ENCODE results near the gene DLGAP4.

DLGAP4 gene

DNA sequence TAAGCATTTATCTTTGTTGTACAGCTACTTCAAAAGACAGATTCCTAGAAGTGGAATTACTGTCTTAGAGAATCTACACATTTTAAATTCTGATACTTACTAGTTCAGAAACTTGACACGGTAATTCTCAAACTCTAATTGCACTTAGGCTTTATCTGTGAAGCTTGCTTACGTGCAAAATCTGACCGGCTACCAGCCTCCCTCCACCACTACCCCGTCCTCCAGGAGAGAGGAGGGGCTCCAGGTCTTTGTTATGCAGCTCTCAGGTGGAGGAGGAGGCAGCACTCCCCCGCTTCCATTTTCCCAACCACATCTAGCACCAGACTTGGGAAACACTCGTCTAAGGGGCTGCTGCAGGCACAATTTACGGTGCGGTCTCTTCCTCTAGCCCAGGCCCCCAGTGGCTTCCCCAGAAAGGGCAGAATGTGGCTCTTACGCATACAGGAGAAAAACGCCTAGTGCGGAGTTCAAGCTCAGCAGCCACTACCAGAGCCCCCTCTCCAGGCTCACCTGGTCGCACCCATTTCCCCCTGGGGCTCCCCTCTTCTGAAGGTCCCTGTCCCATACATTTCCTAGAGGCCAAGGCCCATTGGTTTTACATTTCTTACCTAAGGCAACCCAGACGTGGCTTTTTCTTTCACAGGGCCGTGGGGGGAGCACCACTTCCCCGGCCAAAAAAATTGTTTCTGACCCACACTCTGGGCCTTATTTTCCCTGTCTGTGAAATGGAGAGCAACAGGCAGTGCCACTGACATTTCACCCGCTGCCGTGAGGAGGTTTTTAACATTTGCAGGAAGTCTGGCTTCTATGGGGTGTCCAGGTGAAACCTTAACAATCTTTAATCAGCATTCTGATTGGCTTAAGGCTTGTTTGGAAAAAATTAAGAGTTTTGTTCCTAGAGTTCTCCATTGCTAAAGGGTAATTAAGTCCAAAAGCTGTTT lies 265.7 kb downstream of the DLGAP4 start:
- no peak for DNase-seq (ENCODE audit: low spot score)

DNA sequence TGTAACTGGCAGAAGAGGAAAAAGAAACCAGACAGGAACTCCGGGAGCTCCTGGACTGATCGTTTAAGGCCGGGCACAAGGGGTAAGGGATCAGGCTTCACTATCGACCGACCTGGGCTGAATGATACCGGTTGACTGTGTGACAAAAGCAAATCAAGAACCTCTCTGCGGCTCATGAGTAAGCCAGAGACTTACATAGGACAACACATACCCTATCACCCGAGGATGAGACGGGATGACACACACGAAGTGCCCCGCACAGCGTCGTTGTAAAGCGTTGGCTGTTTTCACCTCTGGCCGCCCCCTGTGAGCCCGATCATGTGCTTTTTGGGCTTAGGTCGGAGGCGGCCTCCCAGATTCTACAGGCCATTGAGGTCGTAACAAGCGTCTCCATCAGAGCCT lies 266.6 kb downstream of the DLGAP4 start:
- DNase-seq (ENCODE audit: low spot score): peak; percentile 22

DNA sequence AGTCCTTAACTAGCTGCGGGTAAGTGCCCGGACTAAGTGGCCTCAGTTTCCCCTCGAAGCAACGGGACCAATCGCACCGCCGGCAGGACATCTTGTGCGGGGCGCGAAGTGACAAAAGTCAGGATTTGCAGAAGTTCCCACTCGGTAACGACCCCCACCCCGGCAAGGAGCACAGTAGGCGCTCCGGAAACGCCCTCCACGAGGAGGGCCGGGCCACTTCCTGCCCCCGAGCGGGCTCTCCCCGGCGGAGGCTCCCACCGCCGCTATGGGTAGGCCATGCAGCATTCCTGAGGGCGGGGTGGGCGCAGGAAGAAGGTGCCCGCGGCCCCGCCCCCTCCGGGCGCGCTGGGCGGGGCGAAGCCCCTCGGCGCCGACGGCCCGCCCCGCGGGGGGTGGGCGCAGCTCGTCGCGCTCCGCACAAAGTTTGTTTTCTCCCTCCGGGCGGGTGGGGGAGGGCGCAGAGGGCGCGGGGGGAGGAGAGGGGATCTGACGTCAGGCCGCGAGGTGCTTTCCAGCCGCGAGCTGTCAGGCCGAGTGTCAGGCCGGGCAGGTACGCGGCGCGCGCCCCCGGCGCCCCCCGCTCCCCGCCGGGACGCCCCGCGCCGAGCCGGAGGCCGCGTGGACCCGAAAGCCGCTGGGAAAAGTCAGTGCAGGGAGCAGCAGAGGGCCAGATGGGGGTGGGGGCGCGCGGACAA lies 267.1 kb downstream of the DLGAP4 start, which contains the start of gene TGIF2:
TGIF2 (plus strand) TSS at position 495 of the 695 bp plus-strand sequence. CDS start 5,178 bp downstream, outside the sequence.
- DNase-seq (ENCODE audit: low spot score): peak; percentile 87

DNA sequence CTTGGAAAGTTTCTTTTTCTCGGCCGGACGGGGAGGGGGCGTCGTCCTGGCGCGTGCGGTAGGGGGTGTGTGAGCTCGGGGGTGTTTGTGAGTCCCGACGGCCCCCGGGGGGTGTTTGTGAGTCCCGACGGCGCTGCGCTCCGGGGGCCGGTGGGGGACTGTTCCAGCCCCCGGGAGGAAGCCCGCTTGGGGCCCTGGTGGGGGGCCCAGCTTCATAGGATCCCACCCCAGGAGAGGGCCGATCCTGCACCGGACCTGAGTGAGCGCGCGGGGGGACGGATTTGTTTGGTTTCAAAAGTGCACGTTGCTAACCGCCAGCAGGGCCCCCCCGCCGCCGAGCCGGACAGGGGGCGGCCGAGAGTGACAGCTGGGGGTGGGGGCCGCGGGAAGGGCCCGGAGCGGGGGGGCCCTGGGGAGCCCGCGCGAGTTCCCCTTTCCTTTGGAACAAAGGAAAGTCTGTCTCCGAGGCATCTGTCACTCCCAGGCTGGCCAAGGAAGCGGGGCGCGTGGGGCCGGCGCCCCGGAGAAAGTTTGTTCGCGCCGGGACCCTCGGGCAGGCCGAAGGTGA lies 267.7 kb downstream of the DLGAP4 start:
- peak; percentile 54 for DNase-seq (ENCODE audit: low spot score)

DNA sequence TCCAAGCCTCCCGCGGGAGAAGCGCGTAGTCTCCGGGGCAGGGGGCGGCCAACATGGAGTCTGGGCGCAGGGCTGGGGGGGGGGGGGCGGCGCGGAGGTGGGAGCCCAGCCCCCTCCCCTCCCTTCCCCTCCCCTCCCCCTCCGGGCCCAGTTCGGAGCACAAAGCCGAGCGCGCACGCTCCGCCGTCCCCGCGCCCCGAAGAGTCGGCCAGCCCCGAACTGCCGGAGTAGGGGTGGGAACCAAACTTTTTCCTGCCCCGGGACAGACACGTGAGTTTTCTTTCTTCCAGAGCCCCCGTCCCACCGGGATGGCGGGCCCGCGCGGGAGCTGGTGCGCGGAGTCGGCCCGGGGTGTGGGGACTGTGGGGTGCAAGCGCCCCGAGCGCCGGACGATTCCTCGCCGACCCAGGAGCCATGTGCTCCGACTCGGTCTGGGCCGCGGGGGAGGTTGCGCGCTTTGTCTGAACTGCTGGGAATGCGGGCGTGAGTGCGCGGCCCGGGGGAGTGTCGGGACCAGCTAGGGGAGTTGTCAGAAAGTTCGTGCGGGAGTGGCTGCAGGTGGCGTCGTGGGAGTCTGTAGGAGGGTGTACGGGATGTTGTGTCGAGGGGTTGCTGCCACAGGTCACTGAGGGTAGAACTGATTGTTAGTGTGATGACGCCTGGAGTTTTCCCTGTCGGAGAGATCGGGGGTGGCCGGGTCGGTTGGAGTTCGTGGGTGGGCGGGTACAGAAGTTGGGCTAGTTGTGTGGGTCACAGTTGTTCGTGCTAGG lies 268.4 kb downstream of the DLGAP4 start:
- DNase-seq (ENCODE audit: low spot score): peak; percentile 46

DNA sequence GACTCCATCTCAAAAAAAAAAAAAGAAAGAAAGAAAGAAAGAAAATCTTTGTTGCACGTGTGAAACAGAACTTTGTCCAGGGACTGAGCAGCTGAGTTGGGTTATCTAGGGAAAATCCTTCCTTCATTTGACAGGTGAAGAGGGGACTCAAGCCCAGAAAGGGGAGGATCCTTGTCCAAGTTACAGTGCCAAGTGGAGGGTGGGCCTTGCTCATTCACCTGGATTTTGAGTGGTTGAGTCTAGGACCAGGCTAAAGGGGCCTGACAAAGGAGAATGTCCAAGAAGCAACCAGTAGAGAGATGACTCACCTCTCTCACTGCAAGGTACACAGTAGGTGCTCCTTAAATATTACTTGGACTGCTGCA lies 269.9 kb downstream of the DLGAP4 start:
- DNase-seq (ENCODE audit: low spot score): no peak

Measured in NAMALWA (cell line).